NT2/D1 (cell line): ENCODE measurements around the gene TULP3.

ENCODE experiments used
- SUZ12 ChIP-seq: IDR thresholded peaks from 2 replicates; pipeline ENCODE4 v1.6.1; 2011; ENCODE audit not compliant: insufficient read length, insufficient read depth; ENCODE audit errors: extremely low read depth
- YY1 ChIP-seq: IDR thresholded peaks from 2 replicates; pipeline ENCODE4 v1.6.1; 2011; ENCODE audit not compliant: insufficient read length, insufficient read depth
- ZNF274 ChIP-seq: IDR thresholded peaks from 2 replicates; pipeline ENCODE4 v1.6.1; 2011; ENCODE audit warnings: mild to moderate bottlenecking, low read depth, low read length

- no peak for TF ChIP-seq YY1
- no peak for TF ChIP-seq SUZ12
- TF ChIP-seq ZNF274, result no peak
Observed at GRCh38 chr12:2854669-2855453, 35.8 kb upstream of the TULP3 start.
